Thyroid gland (tissue), 4 donors: ENCODE measurements around the gene ZNF432. TPM values are rescaled to one million over a fixed set of nuclear protein-coding genes. Genes with fewer than 3 reads are reported as not detected.
"Not testable (repeated sequence)": the region's sequence is repeated elsewhere in the genome, so short reads cannot be mapped to it uniquely, and the experiment has no call there.

Experiments used
- DNase-seq, 2 donors: peaks; one replicate each; pipeline ENCODE4 v3.0.0-alpha.2; 2019
- H3K27ac ChIP-seq, 3 donors: fragments of 200-600 bp; sonication (generic); 1 replicate in 2 of 3; 2 replicates in 1 of 3; pipeline ENCODE4 v1.5.1; 2016 to 2019; ENCODE audit warnings: mild to moderate bottlenecking in 1 of 3, moderate library complexity in 1 of 3
- H3K27me3 ChIP-seq: fragments of 200-600 bp; sonication (generic); one replicate; pipeline ENCODE4 v1.5.1; 2019
- H3K36me3 ChIP-seq, 2 donors: fragments of 200-600 bp; sonication (generic); one replicate each; pipeline ENCODE4 v1.5.1; 2016 to 2019
- H3K4me1 ChIP-seq, 2 donors: fragments of 200-600 bp; sonication (generic); one replicate each; pipeline ENCODE4 v1.5.1; 2017 to 2019
- H3K4me3 ChIP-seq, 3 donors: fragments of 200-600 bp; sonication (generic); replicated peaks in 1 of 3; 1 replicate in 2 of 3; 2 replicates in 1 of 3; pipeline ENCODE4 v1.5.1; 2016; ENCODE audit warnings: mild to moderate bottlenecking in 1 of 3
- H3K9me3 ChIP-seq: fragments of 200-600 bp; sonication (generic); one replicate; pipeline ENCODE4 v1.5.1; 2017
- POLR2A ChIP-seq, 2 donors: fragments of 450-650 bp; IDR thresholded peaks; one replicate each; pipeline ENCODE4 v1.6.1; 2017; ENCODE audit warnings: antibody characterized with exemption in 2 of 2, mild to moderate bottlenecking in 2 of 2, moderate library complexity in 1 of 2
- WGBS, 2 donors: methylation state at CpG; one replicate each; pipeline ENCODE4 v1.1.5; 2017; 5-methylcytosine and 5-hydroxymethylcytosine counted together
- intact Hi-C: fragments of 100-400 bp; cut with DNase I; formaldehyde crosslinking; loops from one replicate; pipeline ENCODE4 v1.15.1; 2023
- total RNA-seq, 4 donors: library from RNA; depleted of rRNA; stranded (reverse); fragments of >200 nt; gene quantifications; one replicate each; pipeline ENCODE4 v1.2.3, GENCODE V29; 2016
- TF ChIP-seq, protein P1 (sequence below), 6 experiments: fragments of 200-600 bp in 3 of 6; fragments of 450-650 bp in 3 of 6; sonication (generic) in 3 of 6; IDR thresholded peaks; one replicate each; pipeline ENCODE4 v1.5.1; 2016 to 2019; ENCODE audit warnings: antibody characterized with exemption in 6 of 6, mild to moderate bottlenecking in 2 of 6, inconsistent platforms in 1 of 6, moderate library complexity in 1 of 6

Gene ZNF432
- 10 to 100 TPM; 12.9 to 20.9 (median 16.6) TPM for total RNA-seq

DNA sequence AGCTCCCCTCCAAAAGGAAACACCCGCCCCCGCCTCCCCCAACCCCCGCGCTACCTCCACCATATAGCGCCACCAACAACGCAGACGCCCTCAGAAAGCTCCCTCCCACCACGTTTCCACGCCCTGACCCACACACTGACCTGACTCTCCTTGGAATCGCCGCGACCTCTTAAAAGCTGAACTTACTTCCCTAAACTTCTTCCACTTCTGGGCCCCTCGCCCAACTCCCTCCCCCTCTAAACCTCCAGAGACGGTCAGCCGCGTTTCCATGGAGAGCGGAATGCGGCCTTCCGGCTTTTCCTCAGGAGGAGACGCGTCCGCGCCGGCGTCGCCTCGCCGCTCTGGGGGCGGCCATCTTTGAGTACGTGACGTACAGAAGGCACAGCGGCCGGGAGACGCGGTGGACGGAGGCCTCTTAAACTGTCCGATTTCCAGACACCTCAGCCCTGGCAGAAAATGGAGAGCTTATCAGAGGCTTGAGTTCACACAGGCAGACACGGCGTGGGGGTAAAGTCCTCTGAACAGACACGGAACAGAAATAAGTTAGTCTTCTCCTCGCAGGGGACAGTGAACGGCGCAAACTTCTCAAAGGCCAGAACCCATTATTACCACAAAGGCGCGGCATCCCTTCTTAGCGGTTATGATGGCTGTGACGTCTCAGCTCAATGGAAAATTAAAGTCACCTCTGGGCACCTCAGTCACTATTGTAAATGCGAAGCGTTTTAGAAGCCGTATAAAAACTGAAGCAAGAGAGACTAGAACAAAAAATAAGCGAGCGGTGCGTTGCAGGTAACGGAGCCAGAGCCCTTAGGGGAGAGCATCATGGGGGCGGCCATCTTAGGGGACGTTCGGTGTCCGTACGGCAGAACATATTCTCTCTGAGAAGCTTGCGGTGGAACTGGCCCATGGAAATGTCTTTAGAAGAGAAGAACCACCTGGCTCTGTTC, at the start of gene ZNF432:
TSS of gene ZNF432 (minus strand) at position 284 of the 947 bp plus-strand sequence. CDS start 1,970 bp downstream, outside the sequence.
- peak within 1 kb of the TSS; percentile 18 to 90 (median 62) for H3K4me3 ChIP-seq
- no peaks in the 10 kb centered on the region for H3K27me3 ChIP-seq
- peaks cover 0 to 5% of the 10 kb centered on the region in 2 donors for H3K4me1 ChIP-seq
- DNase-seq = peak; percentile 92 to 96
- intact Hi-C loops = no loop called here
- peaks cover 8 to 11% of the 10 kb centered on the region in 2 donors for H3K36me3 ChIP-seq
- H3K9me3 ChIP-seq = no peaks in the 10 kb centered on the region
- TF ChIP-seq, protein P1, sequence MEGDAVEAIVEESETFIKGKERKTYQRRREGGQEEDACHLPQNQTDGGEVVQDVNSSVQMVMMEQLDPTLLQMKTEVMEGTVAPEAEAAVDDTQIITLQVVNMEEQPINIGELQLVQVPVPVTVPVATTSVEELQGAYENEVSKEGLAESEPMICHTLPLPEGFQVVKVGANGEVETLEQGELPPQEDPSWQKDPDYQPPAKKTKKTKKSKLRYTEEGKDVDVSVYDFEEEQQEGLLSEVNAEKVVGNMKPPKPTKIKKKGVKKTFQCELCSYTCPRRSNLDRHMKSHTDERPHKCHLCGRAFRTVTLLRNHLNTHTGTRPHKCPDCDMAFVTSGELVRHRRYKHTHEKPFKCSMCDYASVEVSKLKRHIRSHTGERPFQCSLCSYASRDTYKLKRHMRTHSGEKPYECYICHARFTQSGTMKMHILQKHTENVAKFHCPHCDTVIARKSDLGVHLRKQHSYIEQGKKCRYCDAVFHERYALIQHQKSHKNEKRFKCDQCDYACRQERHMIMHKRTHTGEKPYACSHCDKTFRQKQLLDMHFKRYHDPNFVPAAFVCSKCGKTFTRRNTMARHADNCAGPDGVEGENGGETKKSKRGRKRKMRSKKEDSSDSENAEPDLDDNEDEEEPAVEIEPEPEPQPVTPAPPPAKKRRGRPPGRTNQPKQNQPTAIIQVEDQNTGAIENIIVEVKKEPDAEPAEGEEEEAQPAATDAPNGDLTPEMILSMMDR (IDR thresholded peaks at IDR 0.05) = no peak
- TF ChIP-seq POLR2A (IDR thresholded peaks at IDR 0.05) = peak in 1 of 2 donors; percentile 75
- peak within 1 kb of the TSS; percentile 89 to 97 (median 91) for H3K27ac ChIP-seq
- 1% methylated on average over 55 to 58 of the region's 60 CpGs for WGBS, 2 donors

DNA sequence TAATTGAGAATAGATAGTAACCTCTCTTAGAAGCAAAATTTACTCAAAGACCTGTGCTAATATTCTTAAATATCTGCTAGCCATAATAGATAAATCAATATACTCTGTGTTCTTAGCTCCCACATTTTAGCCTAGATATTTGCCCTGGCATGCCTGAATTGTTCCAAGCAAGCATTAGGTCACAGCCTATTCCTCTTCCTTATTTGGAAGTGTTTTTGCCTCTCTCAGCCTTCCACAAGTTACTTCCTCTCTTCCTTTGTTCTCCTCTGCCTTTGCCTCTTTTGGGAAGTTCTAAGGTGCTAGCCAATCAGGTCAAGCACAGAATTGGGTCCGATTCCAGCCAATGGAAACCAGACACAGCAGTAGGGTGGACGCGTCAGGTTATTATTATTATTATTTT, 47.8 kb upstream of the ZNF432 start:
- H3K27ac ChIP-seq, H3K36me3 ChIP-seq, DNase-seq, H3K9me3 ChIP-seq, H3K4me3 ChIP-seq, intact Hi-C loops, H3K27me3 ChIP-seq: not testable (repeated sequence)
- H3K4me1 ChIP-seq = peaks cover 10 to 11% of the 10 kb centered on the region in 2 donors
- WGBS, 2 donors = 78 to 95% methylated on average over 3 of the region's 3 CpGs

DNA sequence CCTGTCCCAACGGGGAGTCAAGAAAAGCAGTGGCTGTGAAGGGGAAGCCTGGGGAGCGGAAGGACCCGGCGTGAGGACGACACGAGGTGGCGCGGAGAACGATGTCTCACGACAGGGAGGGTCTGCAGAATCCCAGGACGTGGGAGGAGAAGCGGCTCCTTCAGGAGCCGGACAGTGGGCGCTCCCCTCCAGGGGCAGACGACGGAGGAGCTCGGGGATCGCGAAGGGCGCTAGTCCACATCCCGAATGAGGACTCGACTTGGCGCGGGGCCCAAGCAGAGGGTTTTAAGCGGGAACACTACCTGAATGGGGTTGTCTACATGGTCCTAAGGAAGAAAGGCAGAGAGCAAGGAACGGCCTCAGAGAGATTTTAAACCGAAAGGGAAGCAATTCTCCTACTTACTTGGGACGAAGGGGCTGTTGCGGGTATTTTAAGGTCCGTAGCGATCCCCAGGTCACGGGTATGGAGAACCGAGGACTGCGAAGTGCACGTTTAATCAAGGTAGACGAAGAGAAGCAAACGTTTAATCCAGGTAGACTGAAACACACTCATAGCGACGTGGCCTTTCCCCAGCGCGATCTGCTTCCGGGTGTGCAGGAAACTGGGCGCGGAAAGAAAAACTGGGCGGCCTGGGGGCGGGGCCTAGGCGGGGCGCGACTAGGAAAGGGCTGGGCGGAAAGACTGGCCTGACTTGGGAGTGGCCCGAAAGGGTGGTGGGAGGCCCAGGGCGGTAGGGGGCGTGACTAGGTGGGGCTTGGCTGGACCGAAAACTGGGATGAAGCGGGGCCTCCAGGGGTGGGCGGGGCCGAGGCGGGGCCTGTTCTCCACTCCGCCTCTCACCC, 46.8 kb upstream of the ZNF432 start, which contains the start of gene ZNF841:
TSS of gene ZNF841 (minus strand) at position 594 of the 843 bp plus-strand sequence. CDS start 10,964 bp downstream, outside the sequence.
- intact Hi-C loops = no loop called here
- Histone ChIP-seq H3K4me3 (peak within 1 kb of the TSS; percentile 11 to 80 (median 53)), H3K9me3 (no peaks in the 10 kb centered on the region), H3K27ac (no peak within 1 kb of the TSS), H3K27me3 (no peaks in the 10 kb centered on the region), H3K36me3 (peaks cover 0 to 3% of the 10 kb centered on the region in 2 donors), H3K4me1 (peaks cover 10 to 11% of the 10 kb centered on the region in 2 donors)
- DNase-seq = peak; percentile 95 to 96
- TF ChIP-seq, protein P1 (IDR thresholded peaks at IDR 0.05) = no peak
- peak in 1 of 2 donors; percentile 72 for TF ChIP-seq POLR2A (IDR thresholded peaks at IDR 0.05)
- WGBS, 2 donors = 0 to 2% methylated on average over 52 to 57 of the region's 59 CpGs

DNA sequence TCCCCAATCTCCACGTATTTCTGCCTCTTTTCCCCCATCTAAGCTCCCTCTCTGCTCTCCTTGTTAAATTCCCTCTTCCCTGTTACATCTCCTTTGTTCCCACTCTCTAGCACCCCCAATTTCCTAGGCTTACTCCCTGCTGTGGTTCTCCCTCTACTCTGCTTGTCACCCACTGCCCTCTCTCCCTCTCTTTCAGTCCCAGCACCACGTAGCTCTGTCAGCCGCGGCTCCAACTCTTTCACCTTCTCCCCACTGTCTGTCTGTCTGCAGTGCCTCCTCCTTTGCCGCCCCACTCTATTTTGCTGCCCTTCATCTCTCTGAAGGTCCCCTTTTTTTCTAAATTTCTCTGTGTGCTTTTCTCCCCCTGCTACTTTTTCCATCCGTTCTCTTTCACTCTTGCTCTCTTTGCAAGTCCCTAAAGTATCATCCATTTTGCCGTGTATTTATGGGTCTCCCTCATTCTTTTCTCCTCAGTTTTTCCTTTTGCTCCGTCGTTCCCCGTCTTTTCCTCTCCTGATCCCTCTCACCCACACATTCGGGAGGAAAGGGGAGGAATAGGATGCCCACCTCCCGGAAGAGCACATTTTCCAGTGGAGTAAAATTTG, 46.0 kb upstream of the ZNF432 start:
- Histone ChIP-seq H3K27me3 (no peaks in the 10 kb centered on the region), H3K4me1 (peaks cover 10 to 11% of the 10 kb centered on the region in 2 donors), H3K9me3 (no peaks in the 10 kb centered on the region), H3K4me3 (peak overlapping the region; percentile 11 to 80 (median 53)), H3K27ac (no peak overlapping the region), H3K36me3 (peaks cover 0 to 3% of the 10 kb centered on the region in 2 donors)
- intact Hi-C loops = no loop called here
- WGBS, 2 donors = 1 to 6% methylated on average over 12 of the region's 12 CpGs
- TF ChIP-seq, protein P1 (IDR thresholded peaks at IDR 0.05) = no peak
- TF ChIP-seq POLR2A (IDR thresholded peaks at IDR 0.05) = no peak
- DNase-seq = peak in 1 of 2 donors; percentile 3

DNA sequence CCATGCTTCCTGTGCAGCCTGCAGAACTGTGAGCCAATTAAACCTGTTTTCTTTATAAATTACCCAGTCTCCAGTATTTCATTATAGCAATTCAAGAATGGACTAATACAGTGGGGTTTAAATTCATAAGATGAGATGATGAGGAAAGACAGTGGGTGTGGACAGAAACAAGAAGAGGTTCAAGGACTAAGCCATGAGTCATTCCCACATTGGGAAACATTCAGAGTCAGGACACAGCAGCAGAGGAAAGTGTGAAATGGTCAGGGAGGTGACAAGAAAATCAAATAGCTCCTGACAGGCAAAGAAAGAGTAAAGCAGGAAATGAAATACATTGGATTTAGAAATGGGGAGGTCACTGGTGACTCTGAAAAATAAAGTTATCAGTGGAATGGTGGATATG, 37.8 kb upstream of the ZNF432 start:
- no peaks in the 10 kb centered on the region for H3K27me3 ChIP-seq
- DNase-seq = no peak
- no peaks in the 10 kb centered on the region for H3K9me3 ChIP-seq
- H3K27ac ChIP-seq = no peak overlapping the region
- intact Hi-C loops = no loop called here
- no peak overlapping the region for H3K4me3 ChIP-seq
- H3K36me3 ChIP-seq = peaks cover 29 to 33% of the 10 kb centered on the region in 2 donors
- no peaks in the 10 kb centered on the region for H3K4me1 ChIP-seq
- no peak for TF ChIP-seq POLR2A (IDR thresholded peaks at IDR 0.05)
- TF ChIP-seq, protein P1 (IDR thresholded peaks at IDR 0.05) = no peak
